SH-SY5Y (cell line): ENCODE results near the gene UQCRFS1.

Source experiments
- GATA2 ChIP-seq: IDR thresholded peaks from 2 replicates; pipeline ENCODE4 v1.6.1; 2011; ENCODE audit warnings: mild to moderate bottlenecking, low read depth, low read length
- GATA3 ChIP-seq: IDR thresholded peaks from 2 replicates; pipeline ENCODE4 v1.6.1; 2011; ENCODE audit warnings: low read depth, mild to moderate bottlenecking, low read length, moderate library complexity

GRCh38 chr19:29259153-29259552, 46.2 kb upstream of the UQCRFS1 start:
- TF ChIP-seq GATA3 (no peak), GATA2 (no peak)
